Measurements from ENCODE around the gene BANF2.
"Not testable (repeated sequence)": the region's sequence is repeated elsewhere in the genome, so short reads cannot be mapped to it uniquely, and the experiment has no call there.

The BANF2 gene

DNA sequence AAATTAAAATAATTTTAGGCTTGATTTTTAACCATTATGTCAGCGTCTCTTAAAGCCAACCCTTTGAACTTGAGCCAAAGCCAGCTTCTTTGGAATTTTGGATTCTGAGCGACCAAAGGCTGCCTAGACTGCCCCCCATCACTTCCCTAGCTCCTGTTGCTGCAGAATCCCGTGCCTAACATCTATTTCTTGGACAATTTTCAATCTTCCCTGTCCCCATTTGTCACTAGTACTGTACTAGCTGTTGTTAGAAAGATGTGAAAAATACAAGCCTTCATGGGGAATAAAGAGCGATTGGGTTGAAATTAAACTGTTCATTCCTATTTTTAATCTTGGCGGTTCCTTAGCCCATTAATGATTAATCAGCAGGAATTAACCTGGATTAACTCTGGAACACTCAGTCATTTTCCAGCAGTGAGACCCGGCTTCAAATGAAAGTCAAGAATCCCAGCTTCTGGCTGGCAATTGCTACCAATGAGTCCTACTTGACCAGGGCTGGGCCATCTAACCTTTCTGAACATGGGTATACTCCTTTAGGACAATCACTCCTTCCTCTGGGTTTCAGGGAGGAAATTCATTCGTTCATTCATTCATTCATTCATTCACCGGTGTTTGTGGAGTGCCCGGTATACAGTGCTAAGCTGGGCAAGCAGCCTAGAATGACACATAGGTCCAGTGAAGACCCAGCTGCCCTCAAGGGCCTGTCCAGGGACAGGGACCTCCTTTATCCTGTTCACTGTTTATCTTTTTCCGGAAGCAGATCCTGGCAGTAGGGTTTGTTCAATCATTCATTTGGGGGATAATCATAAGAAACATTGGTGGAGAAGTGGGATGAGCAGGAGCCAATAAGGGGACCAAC is 16.3 kb upstream of the BANF2 start:
- no peak for DNase-seq

DNA sequence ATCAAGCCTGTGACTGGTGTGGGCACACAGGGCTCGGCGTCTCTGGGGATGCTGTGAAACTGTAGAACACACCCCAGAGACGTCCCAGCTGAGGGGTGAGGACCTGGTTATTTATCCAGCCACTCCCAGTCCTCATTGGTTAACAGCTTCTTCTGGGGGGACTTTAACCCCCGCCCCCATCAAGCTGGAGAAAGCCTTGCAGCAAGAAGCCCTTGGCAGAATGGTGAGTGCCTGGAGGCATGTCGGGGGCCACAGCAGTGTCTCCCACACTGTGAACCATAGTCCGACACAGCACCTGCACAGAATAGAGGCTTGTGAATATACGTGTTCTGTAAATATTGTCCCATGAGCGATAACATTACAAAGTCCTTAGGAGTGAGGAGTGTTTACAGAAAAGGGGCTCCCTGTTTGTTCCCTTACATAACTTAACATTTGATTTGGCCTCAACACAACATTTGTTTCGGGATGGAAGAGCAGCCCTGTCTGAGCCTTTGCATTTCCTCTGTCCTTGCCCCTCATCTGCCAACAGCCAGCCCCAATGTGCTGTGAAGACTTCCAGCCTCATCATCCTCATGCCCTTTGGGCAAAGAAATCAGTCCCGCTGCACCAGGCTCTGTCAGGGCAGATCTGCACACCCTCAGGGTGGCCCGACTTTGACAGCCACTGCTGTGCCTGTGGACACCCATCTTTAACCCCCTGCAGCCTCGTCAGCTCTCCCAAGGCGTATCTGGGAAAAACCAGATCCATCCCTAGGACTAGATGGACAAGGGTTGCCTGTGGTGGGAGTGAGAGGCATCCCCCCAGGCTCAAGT is 15.5 kb upstream of the BANF2 start:
- DNase-seq = no peak

DNA sequence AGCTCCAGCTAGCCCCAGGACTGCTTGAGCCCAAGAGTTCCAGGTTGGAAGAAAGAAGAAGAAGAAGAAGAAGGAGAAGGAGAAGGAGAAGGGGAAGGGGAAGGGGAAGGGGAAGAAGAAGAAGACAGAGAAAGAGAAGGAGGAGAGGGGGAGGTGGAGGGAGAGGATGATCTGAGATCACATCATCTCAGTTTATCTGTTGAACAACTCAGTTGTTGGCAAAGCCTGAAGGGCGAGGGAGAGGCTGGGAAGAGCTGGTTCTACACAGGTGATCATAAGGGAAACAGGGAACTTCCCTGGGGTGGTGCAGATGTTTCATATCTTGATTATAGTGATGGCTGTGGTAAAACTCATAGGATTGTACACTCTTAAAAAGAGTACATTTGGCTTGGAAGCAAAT is 14.6 kb upstream of the BANF2 start:
- DNase-seq = no peak

DNA sequence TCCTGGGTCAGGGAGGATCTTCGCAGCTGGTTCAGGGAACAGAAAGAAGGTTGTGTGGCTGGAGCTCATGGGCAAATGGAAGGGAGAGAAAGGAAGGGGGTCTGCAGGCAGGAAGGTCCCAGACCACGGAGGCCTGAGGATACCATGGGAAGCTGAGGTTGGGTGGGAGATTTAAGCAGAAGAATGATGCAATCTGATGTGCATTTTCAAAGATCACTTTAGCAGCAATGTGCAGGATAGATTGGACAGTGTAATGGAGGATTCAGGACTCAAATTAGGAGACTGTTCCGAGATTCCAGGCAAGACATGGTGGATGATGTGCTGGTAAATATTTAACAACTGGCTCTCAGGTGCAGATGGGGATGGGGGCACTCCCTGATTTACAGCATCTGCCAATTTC is 12.0 kb upstream of the BANF2 start:
- no peak for DNase-seq

DNA sequence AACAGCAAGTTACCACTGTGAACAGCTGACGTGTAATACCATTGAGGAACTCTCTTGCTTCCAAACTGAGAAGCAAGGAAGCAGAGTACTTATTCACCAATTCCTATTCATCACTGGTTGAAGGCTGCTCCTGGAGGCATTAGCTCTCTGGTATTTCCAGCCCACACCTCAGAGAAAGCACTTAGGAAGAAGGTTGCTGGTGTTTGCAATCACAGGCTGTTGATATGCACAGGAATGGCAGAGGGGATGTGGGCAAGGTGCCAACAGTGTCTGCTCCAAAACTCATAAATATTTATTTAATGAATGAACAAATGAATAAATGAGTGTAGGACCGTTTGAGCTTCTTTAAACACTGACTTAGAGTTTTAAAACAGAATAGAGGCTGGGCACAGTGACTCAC is 10.8 kb upstream of the BANF2 start:
- DNase-seq = no peak

DNA sequence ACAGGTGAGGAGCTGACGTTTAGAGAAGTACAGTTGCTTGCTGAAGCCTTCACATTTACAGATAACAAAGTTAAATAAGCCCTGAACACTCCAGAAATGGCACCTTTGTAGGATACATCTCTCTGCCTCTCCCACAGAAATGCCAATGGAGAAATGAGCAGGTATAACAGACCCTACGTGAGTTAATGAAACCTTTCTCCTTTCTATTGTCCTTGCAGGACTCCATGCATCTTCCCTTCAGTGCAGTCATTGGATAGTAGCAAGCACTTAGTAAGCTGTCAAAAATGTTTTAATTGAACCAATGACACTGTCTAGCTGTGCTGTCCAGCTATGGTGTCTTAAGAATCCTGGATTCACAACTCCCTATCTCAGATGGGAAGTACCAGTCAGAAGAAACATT is 9.6 kb upstream of the BANF2 start:
- DNase-seq = no peak

DNA sequence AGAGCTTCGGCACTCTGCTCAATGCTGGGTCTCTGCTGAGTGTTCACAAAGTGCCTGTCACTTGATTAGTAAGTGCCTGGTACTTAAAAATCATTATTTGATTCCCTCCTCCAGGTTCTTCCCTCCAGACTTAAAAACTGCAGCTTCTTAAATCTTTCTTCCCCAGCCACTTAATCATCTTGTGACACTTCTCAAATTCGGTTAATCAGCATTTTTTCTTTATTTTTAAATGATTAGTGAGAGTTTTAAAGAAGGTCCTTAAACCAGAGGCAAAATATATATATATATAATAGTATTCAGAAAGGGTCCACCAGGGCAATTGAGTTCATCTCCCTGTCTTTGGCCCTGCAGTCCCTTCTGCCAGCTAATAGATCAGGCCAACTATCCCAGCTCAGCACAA is 8.0 kb upstream of the BANF2 start:
- no peak for DNase-seq

DNA sequence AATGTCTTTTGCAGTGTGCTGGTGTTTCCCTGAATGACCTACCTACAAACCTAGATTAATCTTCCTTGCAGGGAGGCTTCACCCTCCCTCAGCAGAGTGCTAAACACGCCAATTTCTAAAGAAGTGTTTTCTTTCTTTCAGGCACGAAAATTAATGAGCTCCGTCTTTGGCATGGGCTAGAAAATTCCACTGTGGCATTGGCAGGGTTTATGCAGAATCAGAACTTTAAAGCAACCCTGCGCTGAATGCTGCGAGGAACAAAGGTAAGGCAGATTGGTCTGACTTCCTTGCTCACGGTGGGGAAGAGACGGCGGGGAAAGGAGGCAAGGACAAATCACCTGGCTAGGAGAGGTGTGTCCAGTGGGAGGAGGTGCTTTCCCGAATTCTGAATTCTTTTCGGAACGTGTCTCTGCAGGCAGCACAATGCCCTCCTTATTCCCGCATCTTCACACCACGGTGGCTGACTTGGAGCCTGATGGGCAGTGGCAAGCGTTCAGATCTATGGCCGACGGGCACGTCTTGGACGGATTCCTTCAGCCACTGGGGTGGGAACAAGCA is 6.2 kb upstream of the BANF2 start:
- no peak for DNase-seq

DNA sequence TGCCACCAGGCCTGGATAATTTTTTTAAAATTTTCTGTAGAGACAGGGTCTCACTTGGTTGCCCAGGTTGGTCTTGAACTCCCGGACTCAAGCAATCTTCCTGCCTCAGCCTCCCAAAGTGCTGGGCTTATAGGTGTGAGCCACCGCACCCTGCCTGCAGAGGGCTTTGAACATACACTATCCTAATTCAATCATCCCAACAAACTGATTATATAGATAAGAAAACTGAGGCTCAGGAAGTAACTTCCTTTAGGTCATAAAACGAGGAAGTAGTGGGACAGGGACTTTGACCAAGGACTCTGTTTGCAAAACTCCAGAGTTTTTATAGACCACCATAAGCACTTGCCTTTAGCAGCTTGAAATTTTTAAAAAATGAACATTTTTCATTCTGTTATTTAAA is 5.0 kb upstream of the BANF2 start:
- no peak for DNase-seq

DNA sequence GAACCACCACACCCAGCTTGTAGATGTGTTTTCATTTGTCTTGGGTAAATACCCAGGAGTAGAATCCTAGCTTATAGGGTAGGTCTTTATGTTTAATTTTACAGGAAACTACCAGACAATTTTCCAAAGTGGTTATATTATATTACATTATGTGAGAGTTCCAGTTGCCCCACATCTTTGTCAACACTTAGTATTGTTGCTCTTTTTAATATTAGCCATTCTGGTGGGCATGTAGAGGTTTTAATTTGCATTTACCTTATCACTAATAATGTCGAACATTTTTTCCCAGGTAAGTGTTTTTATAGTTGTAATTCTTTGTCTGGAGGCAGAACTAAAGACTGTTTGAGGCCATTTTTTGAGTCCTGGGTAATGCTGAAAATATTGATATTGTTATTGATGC is 3.5 kb upstream of the BANF2 start:
- DNase-seq = no peak

DNA sequence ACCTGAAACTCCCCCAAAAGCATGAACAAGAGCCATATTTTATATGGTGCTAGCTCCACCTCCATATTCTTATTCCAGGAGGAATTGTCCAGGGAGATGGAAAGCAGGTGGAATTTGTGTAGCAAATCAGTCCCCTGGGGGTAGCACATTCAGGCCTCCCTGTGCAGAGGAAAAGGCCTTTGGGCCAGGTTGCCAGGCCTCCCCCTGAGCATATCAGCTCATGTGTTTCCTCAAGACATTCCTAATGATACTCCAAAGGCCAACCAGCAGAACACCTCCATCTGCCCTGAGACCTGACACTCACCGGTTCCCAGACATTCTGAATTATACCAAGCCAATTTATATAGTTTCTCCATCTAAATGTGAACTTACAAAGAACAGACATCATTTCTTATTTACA is 2.6 kb upstream of the BANF2 start:
- DNase-seq = no peak

DNA sequence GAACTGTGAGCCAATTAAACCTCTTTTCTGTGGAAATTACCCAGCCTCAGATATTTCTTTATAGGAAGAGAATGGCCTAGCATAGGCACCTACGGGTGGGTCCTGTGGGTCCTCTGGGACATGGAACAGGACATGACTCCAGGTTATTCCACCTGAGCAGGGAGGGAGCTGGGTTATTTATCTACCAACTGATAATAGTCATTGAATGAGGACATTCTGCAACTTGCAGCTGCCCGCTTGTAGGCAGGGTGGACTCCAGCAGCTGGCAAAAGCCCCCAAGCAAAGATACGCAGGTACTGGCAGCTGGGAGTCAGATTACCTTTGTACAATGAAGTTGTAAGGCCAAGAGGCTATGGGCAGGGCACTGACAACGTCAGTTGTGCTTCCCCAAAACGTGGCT is 1.4 kb upstream of the BANF2 start:
- DNase-seq = no peak

DNA sequence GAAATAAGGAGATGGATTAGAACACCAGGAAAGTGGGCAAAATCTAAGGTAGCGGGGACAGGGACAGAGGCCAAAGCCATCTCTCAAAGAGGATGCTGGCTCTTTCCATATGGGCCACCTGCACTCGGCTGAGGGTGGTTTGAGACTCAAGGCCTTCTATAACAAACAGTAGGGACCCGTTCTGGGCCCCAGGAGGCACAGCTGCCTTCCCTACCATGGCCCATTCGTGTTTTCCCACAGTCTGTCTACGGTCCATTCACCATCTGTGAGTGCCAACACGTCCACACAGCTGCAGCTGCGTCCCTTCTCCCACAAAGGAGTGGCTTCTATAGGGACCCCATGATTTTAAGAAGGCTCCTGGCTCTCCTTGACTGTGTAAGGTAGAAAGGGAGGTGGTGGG is 871 bp downstream of the BANF2 start:
- no peak for DNase-seq

DNA sequence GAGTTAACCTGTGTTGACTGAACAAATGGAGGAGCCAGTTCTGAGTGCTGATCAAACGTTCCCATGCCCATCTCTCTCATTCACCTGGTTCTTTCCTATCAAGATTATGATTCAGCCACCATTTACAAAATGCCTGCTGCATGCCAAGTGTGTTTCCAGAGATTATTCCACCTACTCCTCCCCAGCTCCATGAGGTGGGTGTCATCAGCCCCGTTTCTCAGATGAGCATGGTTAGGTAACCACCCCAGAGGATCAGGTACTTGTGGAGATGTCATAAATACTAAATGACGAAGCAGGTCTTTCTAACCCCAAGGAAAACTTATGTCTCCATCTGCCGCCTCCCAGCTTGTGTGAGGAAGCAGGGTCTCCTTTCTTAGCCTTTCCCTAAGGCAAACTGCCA is 2.1 kb downstream of the BANF2 start:
- DNase-seq = no peak

DNA sequence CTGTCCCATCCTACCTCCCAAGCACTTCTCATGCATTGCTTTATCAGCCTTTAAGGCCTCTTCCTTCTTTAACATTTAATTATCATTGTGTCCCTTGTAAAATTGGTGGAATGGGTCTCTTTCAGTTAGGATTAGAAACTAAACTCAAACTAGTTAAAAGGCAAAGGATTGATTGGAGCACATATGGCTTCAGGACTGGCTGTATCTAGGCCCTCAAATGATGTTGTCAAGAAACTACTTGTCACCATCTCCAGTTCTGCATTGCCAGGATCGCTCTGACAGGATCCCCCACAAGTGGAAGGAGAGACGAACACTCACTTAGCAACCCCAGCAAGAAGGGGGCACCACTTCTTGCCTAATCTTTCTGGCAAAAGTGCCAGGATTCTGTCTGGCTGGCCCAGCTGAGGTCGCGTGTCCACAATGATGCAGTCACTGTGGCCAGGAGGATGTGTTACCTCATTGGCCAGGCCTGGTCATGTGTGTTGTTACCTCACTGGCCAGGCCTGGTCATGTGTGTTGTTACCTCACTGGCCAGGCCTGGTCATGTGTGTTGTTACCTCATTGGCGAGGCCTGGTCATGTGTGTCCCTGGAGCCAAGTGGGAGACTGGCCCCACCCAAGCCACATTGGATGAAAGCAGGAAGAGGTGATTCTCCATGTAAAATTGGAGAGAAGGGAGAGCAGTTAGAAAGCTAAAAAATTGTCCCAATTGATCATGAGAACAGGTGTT is 5.0 kb downstream of the BANF2 start:
- no peak for DNase-seq

DNA sequence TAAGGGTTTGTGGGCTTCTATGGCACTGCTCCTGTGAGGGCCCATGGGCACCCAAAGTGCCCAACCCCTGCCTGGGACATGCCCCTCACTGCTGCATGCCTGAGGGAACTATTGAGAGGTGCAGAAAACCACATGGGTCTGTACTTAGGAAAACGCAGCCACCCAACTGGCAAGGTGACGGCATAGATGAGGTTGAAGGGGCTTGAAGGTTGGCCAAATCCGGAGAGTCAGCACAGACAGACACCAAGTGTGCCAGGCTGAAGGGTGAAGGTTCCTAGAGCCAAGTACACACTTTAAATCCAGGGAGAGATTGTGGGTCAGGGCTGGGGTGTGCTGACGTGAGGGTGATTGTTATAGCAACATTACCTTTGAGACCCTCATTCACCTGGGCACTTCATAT is 6.2 kb downstream of the BANF2 start:
- no peak for DNase-seq

DNA sequence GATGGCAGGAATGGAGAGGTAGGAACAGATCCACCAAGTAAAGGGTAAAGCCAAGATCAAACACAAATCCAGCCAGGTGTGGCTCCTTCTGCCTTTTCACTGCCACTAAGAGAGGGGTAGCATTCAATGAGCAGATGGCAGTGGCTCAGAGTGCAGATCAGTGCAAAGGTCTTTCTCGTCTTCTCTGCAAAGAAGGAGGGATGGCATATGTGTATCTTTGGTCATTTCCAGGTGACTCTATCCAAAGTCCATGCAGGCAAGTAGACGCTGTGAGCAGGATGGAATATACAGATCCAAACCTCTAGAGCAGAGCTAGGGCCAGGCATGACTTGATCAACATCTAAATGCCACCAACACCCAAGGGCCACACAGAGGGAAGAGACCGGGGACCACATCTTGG is 6.9 kb downstream of the BANF2 start:
- no peak for DNase-seq

DNA sequence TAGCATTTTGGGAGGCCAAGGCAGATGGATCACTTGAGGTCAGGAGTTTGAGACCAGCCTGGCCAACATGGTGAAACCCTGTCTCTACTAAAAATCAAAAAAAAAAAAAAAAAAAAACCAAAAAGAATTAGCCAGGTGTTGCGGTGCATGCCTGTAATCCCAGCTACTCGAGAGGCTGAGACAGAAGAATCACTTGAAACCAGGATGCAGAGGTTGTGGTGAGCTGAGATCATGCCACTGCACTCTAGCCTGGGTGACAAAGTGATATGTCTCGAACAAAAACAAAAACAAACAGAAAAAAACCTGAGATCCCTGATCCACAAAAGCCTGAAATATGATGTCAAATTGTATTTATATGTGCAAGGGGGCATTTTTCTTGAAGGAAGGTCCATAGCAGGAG is 8.2 kb downstream of the BANF2 start:
- DNase-seq = not testable (repeated sequence)

DNA sequence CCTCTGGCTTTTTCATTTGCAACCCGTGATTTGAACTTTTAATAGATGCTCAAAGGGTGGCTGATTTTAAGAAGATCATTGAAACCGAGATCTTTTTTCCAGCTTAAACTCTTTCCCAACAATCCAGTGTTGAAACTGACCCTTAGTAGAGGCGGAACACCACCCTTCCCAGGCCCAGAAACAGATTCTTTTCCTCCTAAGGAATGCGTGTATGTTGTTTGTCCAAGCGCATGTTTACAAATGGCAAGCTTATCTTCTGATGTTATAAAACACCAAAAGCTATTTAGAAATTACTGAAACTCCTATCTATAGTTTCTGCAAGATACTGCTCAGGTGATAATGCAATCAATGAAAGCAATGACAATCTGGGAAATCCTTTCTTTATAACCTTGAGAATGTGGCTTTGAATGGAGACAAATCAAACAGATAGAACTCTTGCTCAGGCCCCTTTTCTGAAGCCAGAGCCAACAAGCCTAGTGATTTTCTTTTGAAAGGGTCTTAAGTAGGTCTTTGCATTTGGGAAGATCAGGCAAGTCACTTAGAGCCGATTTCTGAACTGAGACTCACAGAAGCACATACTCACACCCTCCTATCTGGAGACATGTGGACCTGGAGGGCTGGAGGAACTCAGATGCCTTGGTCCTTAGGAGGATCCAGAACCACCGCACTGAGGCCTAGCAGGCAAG is 9.1 kb downstream of the BANF2 start:
- DNase-seq = no peak

DNA sequence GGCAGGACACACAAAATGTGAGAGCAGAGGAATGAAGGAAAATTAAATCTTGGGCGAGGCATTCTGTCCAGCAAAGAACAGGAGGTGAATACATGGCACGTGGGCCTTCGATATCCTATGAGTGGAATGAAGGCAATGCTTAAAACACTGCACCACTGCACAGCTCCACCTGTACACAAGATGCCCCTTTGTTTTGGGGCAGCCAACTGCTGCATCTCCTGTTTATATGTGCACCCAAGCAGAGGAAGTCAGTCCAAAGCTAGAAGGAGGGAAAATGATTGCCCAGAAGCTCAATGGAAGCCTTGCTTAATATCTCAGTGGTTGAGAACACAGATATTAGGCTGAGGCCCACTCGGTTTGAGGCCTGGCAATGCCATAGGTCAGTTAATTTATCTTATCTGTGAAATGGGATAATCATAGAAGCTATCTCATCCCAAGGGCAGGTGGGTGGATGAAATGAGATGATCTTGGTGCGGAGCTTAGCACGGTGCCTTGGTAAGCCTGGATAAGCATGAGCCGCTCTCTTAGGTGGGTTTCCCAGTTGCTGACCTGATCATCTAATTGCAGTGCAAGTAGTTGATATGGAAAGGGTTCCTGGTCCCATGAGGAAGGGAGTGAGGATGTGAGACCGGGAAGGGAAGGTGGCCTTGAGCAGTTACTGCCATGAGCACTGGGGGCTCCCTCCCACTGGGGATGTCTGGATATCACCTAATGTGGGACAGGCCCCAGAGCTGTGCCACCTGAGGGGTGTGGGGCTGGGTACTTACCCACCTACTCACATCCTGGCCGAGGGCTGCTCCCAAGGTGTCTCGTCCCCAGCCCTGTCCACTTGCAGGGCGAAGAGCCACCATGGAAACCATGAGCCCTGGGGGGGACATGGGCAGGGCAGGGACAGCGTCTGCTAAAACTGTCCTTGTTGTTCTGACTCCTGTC is 9.9 kb downstream of the BANF2 start:
- no peak for DNase-seq

DNA sequence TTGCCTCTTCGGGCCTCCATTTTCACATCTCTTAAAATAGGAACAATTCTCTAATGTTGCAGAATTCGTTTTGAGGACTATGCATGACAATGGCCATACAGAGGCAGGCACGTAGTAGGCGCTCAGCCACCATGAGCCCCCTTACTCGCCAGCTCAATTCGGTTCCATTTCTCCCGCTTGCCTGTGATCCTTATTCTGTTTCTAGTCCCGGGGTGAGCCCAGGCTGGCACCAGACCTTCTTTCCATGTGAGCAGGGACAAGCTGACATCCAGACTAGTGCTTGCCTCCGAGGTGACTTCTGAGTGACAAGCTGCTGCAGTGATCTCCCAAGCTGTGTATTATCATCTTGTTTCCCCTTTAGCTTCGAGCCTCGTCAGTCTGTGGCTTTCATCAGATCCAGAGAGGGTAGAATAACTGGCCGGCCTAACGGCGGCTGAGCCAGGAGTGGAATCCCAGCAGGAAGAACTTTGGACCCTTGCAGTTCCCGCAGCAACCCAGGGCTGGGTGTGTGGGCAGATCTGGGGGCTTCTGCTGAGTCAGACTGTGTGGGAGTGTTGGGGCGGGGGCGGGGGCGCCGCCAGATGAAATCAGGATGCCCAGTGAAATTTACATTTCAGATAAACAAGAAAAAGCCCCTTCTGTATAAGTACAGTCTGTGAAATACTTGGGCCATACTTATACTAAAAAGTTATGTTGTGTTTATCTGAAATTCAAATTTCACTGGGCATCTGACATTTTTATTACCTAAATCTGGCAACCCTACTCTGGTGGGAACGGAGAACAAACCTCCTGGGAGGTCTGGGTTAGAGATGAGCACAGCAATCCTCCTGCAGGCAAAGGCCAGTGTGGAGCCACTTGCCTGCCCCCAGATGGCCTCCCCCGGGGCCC is 10.9 kb downstream of the BANF2 start:
- no peak for DNase-seq

Data from activated CD4-positive, alpha-beta T cell treated with anti-CD3 and anti-CD28 coated beads, Interleukin-2, amount 50 U/mL, for 16 hours (primary cell).